AG09319 (cell line): ENCODE results near the gene PCCA.

Experiments used
- DNase-seq: peaks from one replicate; pipeline ENCODE4 v3.0.0-alpha.2; 2010; ENCODE audit warnings: low read depth; ENCODE audit errors: extremely low read depth
- TF ChIP-seq, protein P1 (sequence below): IDR thresholded peaks from 2 replicates; pipeline ENCODE4 v1.5.1; 2011; ENCODE audit warnings: low read depth, mild to moderate bottlenecking, inconsistent platforms, low read length, moderate library complexity

PCCA gene

DNA sequence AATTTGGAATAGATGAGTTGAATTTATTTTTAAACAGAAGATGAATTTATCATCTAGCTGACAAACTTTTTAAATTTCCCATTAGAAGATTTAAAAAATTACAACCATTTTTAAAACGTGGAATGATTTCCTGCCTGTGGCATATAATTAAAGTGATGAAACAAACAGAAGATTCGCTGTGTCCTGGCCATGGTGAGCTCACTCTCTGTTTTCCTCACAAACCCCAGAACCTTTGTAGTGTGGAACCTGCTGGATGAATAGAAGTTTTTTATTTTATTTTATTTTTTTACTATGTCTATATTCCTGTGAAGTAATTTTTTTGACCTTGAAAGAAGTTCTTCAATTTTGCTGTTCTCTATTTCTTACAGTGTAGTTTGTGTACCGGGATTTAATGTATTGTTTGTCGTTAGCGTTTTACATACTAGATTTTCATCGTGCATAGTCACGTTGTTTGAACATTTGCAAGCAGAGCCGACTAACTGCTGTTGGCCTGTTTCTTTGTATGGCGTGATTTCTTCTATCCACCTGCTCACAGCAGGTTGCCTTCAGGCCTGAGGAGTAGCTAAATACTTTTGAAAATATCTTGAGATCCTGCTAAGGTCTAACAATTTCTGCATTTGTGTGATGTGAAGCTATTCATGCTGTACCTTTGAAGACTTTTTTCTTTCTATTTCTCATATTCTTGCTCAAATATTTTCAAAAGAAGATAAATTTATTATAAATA lies 350.5 kb downstream of the PCCA start:
- no peak for DNase-seq
- TF ChIP-seq, protein P1, sequence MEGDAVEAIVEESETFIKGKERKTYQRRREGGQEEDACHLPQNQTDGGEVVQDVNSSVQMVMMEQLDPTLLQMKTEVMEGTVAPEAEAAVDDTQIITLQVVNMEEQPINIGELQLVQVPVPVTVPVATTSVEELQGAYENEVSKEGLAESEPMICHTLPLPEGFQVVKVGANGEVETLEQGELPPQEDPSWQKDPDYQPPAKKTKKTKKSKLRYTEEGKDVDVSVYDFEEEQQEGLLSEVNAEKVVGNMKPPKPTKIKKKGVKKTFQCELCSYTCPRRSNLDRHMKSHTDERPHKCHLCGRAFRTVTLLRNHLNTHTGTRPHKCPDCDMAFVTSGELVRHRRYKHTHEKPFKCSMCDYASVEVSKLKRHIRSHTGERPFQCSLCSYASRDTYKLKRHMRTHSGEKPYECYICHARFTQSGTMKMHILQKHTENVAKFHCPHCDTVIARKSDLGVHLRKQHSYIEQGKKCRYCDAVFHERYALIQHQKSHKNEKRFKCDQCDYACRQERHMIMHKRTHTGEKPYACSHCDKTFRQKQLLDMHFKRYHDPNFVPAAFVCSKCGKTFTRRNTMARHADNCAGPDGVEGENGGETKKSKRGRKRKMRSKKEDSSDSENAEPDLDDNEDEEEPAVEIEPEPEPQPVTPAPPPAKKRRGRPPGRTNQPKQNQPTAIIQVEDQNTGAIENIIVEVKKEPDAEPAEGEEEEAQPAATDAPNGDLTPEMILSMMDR: no peak

DNA sequence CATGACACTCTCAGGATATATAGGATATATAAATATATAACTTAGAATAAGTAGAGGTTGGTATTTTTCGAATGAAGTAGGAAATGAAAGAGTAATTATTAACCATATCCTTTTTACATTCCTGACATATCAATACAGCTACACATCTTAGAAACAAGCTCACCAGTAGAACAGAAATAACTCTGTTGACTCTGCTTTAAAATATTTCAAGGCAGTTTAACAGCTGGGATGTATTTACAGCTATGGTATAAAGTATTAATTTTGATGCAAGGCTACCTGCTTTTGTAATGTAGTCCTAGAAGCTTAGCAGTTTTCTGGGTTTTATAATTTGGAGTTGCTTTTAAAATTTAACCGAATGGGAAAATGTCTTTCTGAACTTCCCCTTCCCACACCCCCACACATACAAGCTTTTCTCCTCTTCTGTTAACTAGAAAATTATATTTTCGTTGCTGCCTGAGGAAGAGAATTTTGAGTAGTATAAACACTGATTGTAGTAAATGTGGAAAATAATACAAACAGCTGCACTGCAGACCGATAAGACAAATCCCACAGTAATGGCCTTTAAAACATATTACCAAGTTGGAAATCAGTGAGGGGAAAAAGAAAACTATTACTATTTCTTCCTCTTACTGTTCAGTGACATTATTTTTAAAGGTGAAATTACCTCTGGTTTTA lies 352.0 kb downstream of the PCCA start:
- TF ChIP-seq, protein P1: no peak
- DNase-seq: no peak

DNA sequence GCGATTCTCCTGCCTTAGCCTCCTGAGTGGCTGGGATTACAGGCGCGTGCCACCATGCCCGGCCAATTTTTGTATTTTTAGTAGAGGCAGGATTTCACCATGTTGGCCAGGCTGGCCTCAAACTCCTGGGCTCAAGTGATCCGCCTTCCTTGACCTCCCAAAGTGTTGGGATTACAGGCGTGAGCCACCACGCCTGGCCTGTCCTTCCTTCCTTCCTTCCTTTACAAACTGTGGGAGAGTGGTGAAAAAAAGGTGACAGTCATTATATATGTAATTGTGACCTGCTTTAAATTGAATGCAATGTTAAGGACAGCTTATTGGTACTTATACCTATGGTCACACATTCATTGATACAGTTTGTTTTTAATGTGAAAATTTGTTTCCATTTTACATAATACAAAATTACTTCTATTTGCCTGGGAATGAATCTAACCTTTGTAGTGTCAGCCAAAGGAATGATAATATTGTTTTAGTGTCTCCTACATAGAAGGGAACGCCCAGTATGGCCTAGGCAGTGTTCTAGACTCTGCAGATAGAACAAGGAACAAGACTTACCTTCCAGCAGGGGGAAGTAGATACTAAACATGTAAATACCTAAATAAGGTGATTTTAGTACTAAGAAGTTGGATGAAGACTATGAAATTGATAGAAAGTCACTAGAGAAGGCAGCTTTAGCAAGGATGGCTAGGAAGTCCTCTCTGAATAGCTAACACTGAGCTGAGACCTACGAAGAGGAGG lies 353.4 kb downstream of the PCCA start:
- TF ChIP-seq, protein P1: no peak

DNA sequence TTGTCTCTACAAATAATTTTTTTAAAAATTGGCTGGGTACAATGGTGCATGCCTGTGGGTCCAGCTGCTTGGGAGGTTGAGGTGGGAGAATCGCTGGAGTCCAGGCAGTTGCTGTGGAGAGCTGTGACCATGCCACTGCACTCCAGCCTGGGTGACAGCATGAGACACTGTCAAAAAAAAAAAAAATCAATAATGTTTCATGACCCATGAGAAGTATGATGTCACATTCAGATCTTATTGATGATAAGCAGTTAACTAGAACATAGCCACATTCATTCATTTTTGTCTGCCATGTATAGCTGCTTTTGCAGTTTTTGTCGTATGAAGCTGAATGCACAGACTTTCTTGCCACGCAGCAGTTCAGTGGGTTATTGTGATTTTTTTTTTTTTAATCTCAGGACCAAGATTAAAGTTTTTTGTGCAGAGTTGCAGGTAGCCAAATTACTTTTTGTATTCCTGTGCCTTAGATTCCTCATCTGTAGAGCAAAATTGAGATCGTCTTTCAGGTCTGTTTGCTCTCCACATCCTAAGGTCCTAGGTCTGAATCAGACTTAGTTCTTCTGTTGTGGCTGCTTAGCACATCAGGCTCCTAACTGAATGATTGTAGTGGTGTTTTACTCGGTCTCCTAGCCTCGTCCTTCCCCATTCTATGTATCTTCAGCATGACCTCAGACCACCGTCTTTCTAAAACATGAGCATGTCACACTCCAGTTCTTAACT lies 354.5 kb downstream of the PCCA start:
- no peak for DNase-seq
- TF ChIP-seq, protein P1: no peak

More for the DNA sequence above, 353.4 kb downstream of the PCCA start:
- DNase-seq: no peak

DNA sequence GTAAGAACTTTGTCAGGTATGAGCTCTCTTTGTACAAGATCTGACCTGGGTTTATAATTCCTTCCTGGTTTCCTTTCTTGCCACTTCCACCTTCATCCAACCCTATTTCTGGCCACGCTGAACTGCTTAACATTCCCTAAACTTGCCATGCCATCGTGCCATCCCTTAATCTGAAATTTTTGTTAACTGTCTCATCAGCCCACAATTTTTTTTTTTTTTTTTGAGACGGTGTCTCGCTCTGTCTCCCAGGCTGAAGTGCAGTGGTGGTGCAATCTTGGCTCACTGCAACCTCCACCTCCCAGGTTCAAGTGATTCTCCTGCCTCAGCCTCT lies 355.1 kb downstream of the PCCA start:
- no peak for DNase-seq
- TF ChIP-seq, protein P1: no peak

DNA sequence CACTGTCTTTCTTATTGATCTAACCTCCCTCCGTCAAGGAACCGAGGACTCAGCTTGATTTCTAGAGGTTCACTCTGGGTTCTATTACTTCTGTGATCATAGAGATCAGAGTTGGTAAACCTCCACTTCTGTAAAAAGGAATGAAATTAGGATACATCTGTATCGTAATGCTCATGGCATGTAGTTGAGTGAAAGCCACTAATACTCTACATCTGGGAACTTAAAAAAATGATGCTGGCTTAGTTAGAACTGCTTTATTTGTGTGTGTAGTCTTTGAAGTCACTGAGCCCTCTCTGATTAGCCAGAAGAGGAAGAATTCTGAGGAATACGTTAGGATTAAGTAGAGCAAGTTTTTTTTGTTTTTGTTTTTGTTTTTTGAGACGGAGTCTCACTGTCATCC lies 358.9 kb downstream of the PCCA start:
- TF ChIP-seq, protein P1: no peak
- no peak for DNase-seq
